ENCODE results near the gene SIGLEC8. TPM values are rescaled to one million over a fixed set of nuclear protein-coding genes. Genes with fewer than 3 reads are reported as not detected.
"Not testable (repeated sequence)": the region's sequence is repeated elsewhere in the genome, so short reads cannot be mapped to it uniquely, and the experiment has no call there.

The SIGLEC8 gene
- total RNA-seq, 1 donor from 2014 or later, result not detected

DNA sequence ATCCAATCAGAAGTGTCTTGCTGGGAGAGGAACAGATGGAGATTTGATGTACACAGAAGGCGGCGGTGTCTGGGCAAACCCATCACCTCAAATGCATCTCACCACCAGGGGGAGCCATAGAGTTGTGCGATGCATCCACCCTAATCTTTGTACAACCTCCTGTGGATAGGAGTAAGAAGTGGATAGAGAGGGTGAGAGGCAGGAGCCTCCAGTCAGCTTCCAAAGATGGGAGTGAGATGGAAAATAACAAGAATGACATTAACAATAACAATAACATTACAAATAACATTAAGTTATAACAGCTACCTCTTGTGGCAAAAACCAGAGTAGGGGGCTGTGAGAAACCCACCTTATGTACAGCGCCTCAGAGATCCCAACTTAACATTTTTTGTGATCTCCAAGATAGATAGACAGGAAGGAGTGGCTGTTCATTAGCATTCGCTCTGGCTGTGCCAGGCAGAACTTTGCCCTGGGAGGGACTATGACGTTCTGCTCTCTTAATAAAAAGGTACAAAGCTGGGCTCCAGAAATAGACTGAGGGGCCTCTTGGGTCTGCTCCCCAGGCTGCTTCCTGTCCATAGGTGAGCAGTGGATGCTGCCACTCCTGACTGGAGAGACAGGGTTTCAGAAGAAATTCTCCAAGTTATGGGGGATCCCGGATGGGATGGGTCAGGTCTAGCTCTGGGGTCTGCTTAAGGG, 14.9 kb upstream of the SIGLEC8 start:
- peak; percentile 22 for DNase-seq (ENCODE audit: low read depth)

DNA sequence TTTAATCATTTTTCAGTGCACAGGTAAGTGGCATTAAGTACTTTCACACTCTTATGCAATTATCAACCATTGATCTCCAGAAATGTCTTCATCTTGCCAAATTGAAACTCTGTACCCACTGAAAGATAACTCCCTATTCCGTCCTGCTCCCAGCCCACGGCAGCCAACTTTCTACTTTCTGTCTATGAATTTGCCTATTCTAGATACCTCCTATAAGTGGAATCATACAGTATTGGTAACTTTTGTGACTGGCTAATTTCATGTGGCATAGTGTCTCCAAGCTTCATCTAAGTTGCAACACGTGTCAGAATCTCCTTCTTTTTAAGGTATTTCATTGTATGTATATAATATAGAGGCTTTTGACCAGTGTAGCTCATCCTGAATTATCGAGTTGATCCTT, 14.4 kb upstream of the SIGLEC8 start:
- no peak for DNase-seq (ENCODE audit: low read depth)

DNA sequence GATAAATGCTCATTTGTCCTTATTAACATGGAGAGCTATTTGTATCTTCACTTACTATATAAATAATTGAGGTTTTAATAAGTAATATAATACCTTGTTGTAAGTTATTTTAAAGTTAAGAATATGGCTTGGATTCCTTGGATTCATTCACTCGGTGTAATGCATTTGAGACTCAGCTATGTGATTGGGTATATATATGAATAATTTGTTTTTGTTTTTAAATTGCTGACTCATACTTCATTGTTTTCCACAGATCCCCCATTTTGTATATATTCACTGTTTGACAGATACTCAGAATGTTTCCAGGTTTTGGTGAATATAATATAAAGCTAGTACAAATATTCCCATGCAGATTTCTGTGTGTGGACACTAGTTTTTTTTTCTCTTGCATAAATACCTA, 13.3 kb upstream of the SIGLEC8 start:
- no peak for DNase-seq (ENCODE audit: low read depth)

DNA sequence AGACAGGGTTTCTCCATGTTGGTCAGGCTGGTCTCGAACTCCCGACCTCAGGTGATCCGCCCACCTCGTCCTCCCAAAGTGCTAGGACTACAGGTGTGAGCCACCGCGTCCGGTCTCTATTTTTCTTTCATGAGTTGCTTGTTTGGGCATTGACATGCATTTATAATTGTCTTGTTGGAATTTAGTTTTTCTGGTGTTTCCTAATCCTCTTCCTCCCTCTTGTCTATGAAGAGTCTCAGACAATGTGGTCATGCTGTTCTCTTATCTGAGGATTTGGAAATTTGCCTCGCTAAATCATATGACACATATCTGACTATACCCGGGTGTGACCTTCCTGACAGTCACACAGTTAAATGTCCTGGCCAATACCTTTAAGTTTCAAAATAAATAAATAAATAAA, 12.7 kb upstream of the SIGLEC8 start:
- DNase-seq (ENCODE audit: low read depth), result no peak

DNA sequence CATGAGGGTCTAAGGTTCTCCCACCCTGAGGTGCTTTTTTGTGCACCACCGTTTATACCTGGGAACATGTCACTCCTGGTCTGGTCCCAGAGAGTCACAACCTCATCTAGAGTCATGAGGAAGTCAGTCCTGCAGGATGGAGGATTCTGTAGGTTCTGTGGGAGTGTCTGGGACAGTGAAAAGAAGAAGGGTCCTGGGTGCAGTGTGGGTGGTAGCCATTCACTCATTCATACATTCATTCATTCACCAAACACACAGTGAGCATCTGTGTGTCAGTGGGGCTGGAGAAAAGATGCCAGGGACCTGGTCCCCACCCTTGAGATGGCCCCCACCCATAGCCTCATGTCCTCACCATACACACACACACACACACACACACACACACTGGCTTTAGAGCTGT, 11.4 kb upstream of the SIGLEC8 start:
- DNase-seq (ENCODE audit: low read depth), result no peak

DNA sequence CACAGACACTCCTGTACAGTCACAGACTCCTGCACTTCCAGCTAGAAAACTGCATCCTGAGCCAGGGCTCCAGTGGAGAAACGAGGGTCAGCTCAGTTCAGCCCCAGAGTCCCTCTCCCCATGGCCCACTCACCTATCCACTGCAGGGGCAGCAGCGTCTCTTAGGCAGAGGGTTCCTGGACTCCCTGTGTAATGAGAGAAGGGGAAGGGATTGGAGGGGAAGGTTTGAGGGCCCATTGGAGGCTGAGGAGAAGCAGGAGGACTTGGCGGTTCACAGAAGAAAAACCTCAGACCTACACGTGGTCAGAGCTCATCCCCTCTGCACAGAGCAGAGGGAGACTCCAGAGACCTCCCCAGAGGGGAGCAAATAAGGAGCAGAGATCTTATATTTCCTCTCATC, 10.9 kb upstream of the SIGLEC8 start:
- no peak for DNase-seq (ENCODE audit: low read depth)

DNA sequence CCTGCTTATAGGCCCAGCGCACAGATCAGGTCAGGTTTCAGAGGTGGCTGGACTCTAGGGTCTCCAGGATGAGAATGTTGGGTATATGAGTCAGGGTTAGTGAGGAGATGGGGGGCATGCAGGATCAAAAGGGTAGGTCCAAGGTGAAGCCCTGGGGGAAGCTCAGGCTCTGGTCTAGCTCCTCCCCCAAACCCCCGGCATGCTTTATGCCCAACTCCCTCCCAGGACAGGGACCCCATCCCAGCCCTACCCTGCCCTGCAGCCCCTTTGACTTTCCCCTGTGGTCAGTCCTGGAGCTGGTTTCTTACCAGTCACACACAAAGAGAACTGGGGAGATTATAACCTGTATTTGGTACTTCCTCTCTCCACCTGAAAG, 10.3 kb upstream of the SIGLEC8 start:
- no peak for DNase-seq (ENCODE audit: low read depth)

DNA sequence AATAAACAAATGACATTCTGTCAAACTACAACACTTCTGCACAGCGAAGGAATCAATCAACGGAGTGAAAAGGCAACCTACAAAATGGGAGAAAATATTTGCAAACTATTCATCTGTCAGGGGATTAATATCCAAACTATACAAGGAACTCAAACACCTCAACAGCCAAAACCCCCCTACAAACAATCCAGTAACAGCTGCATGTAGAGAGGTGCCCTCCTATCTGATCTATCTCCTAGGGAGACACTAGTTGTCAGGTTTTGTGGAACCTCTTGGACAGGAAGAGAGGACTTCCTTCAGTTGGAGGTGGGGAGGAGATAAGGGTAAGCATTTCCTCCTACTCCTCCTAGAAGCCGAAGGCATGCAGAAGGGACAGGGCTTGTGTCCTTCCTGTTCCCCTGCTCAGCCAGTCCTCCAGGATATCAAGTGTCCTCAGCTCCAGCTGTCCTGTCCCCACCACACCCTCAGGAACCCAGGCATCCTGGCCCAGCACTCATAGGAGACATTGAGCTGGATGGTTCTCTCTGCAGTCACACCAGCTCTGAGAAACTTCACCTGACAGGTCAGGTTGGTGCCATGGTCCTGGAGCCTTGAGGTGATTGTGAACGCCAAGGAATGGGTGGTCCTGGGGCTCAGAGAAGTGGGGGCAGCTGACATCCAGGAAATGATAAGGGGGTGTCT, 9.8 kb upstream of the SIGLEC8 start:
- DNase-seq (ENCODE audit: low read depth), result no peak

DNA sequence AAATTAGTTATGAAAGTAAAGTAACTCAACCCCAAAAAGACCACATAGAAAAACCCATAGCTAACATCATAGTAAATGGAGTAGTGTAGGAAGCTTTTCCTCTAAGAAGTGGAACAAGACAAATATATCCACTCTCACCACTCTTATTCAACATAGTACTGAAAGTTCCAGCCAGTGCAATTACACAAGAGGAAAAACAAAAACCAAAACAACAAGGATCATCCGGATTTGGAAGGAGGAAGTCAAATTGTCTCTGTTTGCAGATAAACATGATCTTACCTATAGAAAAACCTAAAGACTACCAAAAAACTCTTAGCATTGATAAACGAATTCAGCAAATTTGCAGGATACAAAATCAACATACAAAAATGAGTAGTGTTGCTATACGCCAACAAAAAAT, 8.5 kb upstream of the SIGLEC8 start:
- DNase-seq (ENCODE audit: low read depth), result no peak

DNA sequence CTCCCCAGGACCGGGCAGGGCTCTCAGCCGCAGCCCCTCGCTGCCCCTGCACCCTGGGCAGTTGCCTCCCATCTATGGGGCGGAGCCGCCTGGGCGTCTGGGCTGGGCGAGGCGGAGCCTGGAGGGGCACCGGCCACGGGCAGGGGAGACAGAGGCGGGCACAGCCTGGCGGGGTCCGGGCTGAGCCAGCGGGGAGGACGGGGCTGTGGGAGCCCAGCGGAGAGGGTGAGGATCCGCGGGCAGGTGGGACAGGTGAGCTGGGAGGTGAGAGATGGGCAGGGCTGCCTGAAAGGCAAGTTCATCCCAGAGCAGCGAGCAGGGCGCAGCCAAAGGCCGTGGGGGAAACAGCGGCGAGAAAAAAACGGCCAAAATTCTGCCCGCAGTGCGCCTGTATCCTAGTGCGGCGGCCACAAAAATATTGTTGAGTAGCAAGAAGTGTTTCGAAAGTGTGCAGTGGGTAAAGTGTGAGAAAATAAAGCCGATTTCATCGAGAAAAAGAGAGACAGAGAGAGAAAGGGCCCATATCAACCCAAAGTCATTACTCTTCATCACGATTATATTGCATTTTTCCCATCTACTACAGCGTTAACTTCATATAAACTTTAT, 5.8 kb upstream of the SIGLEC8 start:
- DNase-seq (ENCODE audit: low read depth), result not testable (repeated sequence)

DNA sequence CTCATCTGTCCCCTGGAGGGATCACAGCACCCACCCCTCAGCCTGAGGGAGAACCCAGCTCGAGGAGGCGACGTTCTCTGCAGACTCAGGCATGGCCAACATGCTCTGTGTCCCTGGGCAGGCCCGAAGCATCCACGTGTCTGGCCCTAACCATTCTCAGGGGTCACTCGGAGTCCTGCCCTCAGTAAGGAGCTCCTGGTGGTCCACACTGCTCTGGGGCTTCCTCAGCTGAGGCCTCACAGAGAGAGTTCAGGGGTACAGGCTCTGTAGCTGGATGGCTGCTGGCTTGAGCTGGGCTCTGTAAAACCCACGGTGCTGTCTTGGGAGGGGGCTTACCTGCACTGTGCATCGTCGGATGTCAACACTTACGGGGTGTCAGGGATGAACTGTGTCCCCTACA, 4.4 kb upstream of the SIGLEC8 start:
- no peak for DNase-seq (ENCODE audit: low read depth)

DNA sequence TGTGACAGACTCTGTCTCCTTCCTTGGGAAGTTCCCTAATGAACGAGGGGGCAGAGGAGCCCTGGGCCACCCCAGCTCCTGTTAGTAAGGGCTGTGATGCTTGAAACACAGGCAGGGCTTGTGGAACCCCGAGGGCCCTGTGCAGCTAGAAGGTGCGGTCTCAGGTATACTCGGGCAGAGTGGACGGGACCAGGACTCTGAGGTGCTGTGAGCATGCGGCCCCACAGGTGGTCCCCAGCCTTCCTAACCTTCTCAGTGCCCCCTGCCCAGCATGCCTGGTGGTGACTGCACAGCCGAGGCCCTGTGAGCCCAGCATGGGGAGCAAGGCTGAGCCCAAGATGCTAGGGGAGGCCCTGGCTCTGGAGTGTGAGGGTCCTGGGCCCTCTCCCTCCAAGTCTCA, 4.0 kb upstream of the SIGLEC8 start:
- DNase-seq (ENCODE audit: low read depth), result no peak

DNA sequence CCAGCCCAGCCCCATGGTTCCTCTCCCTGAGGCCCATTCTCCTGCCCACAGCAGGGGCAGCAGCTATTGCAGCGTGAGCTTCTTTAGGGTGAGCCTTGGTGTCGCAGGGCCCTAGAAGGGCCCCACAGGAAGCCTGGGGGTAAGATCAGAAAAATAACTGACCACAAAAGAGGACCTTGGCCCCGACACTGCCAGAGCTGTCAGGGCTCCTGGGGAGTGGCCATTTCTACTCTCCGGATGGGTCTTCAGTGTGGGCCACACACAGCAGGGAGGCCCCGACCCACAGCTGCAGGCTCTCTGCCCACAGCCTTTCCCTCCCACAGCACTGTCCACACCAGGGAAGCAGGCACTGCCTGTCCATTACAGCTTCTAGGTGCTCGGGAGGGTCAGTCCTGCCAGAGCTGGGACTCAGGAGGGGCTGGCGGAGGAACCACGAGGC, 3.5 kb upstream of the SIGLEC8 start:
- DNase-seq (ENCODE audit: low read depth), result no peak

DNA sequence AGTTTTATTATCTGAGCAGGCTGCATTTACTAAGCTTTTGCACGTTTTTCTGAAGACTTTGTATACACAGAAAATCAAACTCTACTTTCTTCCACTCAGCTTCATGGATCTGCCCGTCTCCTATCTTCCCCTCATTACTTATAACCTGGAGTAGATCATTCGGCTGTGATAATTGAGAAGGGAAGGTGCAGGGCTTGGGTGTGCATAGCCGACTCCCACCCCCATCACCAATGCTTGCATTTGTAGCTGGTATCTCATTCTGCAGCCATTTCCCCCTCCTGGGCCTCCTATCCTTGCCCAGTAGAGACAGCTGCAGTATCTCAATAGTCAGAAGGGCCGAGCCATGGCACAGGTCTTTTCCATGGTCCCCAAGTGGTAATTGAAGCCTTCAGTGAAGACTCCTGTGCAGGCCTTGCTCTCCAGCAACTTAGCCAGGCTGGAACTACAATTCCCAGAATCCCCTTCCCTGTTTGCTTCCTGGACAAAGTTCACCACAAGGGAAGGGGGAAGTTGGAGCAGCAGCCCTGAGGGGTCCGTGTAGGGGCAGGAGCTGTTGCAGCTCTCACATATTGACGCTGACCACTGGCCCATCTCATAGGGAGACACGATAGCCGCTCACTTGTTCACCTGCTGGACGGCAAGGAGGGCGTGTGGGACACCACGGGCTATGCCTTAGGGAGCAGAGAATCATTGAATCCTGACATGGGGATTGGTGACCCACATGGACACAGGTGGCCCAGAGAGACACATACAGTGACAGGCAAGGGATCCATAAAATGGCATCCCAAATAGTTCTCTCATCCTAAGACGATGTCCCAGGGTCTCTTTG, 2.1 kb upstream of the SIGLEC8 start:
- DNase-seq (ENCODE audit: low read depth), result no peak

DNA sequence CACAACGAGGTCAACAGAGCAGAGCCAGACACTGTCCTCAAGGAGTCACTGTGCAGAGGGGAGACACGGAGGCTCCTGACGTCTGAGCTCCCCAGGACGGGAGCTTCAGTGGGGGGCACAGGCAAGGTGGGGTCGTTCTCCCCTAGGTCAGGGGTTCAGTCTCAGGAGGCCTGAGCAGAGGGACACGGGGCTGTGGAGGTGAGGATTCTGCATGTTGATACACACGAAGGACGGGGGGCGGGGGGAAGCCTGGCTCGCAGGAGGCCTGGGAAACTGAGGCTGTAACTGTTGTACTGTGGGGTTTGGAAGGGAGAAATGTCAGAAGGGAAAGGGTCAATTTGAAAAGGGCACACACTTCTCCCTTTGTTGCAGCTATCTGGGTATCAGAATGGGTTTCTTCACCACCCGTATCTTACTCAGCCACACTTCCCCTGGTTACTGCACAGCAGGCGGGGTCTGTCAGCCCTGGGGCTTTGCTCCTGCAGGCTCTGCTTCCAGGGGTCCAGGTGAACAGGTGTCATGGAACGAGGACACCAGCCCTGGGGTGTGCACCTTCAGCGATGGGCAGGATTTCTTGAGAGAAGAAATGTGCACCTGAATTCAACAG, 748 bp upstream of the SIGLEC8 start:
- no peak for DNase-seq (ENCODE audit: low read depth)

DNA sequence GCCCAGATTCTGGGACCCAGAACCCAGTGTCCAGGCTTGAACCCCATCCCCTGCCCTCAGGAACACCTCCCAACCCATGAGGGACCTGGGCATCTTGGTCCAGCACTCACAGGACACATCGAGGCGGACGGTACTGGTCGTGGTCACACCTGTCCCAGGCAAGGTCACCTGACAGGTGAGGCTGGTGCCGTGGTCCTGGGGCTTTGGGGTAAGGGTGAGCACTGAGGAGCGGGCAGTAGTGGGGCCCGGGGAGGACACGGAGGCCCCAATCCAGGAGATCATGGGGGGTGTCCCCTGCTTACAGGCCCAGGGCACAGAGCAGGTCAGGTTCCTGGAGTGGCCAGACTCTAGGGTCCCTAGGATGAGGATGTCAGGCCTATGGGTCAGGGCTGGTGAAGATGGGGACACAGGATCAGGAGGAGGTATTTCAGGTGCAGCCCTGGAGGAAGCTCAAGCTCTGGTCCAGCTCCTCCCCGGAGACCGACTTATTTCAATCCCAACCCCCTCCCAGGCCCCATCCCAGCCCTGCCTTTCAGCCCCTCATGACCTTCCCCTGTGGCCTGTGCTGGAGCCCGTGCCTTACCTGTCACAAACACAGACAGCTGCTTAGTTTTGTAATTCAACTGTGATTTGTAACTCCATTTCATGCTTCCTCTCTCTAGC, 772 bp downstream of the SIGLEC8 start:
- DNase-seq (ENCODE audit: low read depth), result no peak

DNA sequence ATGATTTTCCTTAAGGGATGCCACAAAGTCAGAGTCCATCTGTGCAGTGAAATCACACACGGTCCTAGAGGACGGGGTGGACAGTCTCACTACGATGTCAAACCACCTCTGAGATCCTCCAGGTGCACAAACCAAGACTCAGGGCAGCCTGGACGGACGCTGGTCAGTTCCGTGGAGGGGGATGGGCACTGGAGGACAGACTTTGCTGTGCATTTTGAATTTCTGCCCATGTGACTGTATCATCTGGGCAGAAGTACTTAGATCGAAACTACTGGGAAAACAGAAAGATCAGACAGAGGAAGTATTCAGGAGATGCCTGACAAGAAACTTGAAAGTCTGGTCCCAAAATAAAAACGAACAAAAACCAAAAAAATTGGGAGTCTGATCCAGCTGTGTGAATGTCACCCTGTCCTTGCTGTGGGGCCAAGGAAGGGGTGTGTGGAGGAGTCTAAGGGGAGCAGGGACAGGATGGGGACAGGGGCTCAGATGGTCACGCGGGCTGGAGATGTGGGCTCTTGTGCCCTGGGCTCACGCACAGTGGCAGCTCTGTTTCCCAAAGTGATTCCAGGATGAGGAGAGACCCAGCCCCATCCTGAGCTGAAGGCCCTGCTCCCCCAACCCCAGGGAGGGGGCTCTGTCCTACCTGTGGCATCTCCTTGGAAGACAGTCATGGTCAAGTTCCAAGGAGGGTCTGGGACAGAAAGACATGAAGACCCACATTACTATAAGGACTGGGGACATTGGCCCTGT, 1.5 kb downstream of the SIGLEC8 start:
- DNase-seq (ENCODE audit: low read depth), result no peak

DNA sequence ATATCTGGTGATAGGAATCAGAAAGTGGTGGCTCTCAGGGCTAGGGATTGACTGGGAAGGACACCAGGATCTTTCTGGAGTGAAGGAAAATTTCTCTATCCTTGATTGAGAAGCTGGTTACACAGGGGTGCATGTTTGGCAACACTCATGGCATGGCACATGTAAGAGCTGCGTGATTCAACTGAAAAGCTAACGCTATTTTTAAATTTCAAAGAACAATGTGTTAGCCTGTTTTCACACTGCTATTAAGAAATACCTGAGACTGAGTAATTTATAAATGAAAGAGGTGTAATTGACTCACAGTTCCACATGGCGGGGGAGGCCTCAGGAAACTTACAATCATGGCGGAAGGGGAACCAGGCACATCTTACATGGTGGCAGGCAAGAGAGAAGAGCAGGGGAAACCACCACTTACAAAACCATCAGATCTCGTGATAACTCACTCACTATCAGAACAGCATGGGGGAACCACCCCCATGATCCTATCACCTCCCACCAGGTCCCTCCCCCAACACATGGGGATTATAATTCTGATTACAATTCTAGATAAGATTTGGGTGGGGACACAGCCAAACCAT, 7.4 kb downstream of the SIGLEC8 start:
- no peak for DNase-seq (ENCODE audit: low read depth)

DNA sequence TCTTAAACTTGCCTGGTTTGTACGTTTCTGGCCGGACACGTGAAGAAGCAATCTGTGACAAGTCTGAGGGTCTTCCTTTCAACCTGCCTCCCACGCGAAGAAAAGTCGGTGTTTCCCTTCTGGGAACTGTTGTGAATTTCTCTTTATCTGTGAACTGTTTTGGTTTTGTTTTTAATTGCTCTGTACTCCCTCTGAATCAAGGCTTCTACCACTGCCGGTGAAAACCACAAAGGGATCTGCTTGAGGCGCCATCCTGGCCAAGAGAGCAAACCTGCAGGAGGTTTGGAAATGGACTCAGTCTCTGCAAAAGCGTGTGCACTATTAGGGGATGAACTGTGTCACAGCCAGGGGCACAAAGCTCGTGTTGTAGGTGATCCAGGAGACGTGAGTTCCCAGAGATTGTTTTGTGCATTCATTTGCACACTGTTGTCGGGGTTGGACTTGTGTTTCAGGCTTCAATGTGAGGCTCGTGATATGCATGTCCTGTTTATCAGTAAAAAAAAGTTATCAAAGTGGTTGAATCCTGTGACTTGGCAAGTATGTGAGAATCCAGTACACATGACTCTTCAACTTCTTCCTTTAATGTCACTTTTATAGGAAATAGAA, 9.7 kb downstream of the SIGLEC8 start:
- DNase-seq (ENCODE audit: low read depth), result no peak

DNA sequence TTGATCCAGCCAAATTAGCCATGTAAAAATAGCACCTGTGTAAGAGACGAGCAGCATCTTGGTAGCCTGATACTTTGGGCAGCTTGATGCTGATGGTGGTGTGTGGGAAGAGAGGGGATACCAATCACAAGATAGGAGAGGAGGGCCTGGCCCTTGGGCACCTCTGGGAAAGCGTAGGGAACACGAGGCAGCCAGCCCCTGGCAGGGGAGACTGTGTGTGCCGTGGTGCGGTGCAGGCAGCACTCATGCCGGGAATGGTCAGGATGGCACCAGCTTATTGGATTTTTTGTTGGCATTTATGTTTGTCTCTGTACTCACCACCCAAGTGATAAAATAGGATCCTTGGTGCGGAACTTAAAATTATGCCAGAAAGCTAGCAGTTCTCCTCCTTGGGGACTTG, 10.2 kb downstream of the SIGLEC8 start:
- no peak for DNase-seq (ENCODE audit: low read depth)

All from renal cortical epithelial cell (primary cell).